Measurements from ENCODE around the gene TNFRSF17.

TNFRSF17 gene

GRCh38 chr16:11976850-11977375 is 11.9 kb downstream of the TNFRSF17 start:
- H3K23ac ChIP-seq (ENCODE audit: low read length) = peak overlapping the region; percentile 97
- peak overlapping the region; percentile 71 for H3K9ac ChIP-seq (ENCODE audit: low read length)
- H4K5ac ChIP-seq (ENCODE audit: low read length) = no peak overlapping the region
- H3K4me3 ChIP-seq (ENCODE audit: low read length) = peak overlapping the region; percentile 61
- H3K79me2 ChIP-seq (ENCODE audit: control insufficient read depth, insufficient read depth, low read length) = no peaks in the 10 kb centered on the region
- peaks cover 5% of the 10 kb centered on the region for H3K4me1 ChIP-seq (ENCODE audit: control insufficient read depth, low read depth, low read length)
- peak overlapping the region; percentile 93 for H3K4me2 ChIP-seq (ENCODE audit: low read length)
- H3K27me3 ChIP-seq (ENCODE audit: insufficient read depth, low read length, poor library complexity) = no peaks in the 10 kb centered on the region
- H3K4ac ChIP-seq (ENCODE audit: low read depth, low read length) = no peak overlapping the region
- no peak overlapping the region for H2BK5ac ChIP-seq (ENCODE audit: low read length)
- H3K18ac ChIP-seq (ENCODE audit: low read length) = peak overlapping the region; percentile 39
- no peaks in the 10 kb centered on the region for H3K36me3 ChIP-seq (ENCODE audit: control insufficient read depth, insufficient read depth, low read length)
- no peak overlapping the region for H4K8ac ChIP-seq (ENCODE audit: low read depth, low read length)
- DNase-seq = no peak
- WGBS (ENCODE audit: extremely low coverage, insufficient coverage, low lambda C conversion rate) = no CpG with 5 or more reads among the region's 22 CpGs
- H2BK120ac ChIP-seq (ENCODE audit: low read depth, low read length) = no peak overlapping the region
- H3K27ac ChIP-seq (ENCODE audit: low read depth, low read length) = no peak overlapping the region
- H2BK15ac ChIP-seq (replicated peaks; ENCODE audit: low read depth) = no peak overlapping the region
- H3K79me1 ChIP-seq (ENCODE audit: low read length) = peaks cover 2% of the 10 kb centered on the region
- H2AK5ac ChIP-seq (ENCODE audit: low read length) = no peak overlapping the region
- H3K56ac ChIP-seq (ENCODE audit: low read length) = peak overlapping the region; percentile 85

- no peak for DNase-seq
- H3K27ac ChIP-seq (ENCODE audit: low read depth, low read length) = no peak overlapping the region
- no peak overlapping the region for H2BK5ac ChIP-seq (ENCODE audit: low read length)
- no peak overlapping the region for H2BK15ac ChIP-seq (replicated peaks; ENCODE audit: low read depth)
- H3K27me3 ChIP-seq (ENCODE audit: insufficient read depth, low read length, poor library complexity) = no peaks in the 10 kb centered on the region
- H3K4me1 ChIP-seq (ENCODE audit: control insufficient read depth, low read depth, low read length) = peaks cover 5% of the 10 kb centered on the region
- H3K4ac ChIP-seq (ENCODE audit: low read depth, low read length) = no peak overlapping the region
- H3K4me2 ChIP-seq (ENCODE audit: low read length) = peak overlapping the region; percentile 93
- peaks cover 2% of the 10 kb centered on the region for H3K79me1 ChIP-seq (ENCODE audit: low read length)
- no peak overlapping the region for H3K18ac ChIP-seq (ENCODE audit: low read length)
- no peak overlapping the region for H2AK5ac ChIP-seq (ENCODE audit: low read length)
- no CpG with 5 or more reads among the region's 12 CpGs for WGBS (ENCODE audit: extremely low coverage, insufficient coverage, low lambda C conversion rate)
- H3K36me3 ChIP-seq (ENCODE audit: control insufficient read depth, insufficient read depth, low read length) = no peaks in the 10 kb centered on the region
- peak overlapping the region; percentile 85 for H3K56ac ChIP-seq (ENCODE audit: low read length)
- no peak overlapping the region for H4K8ac ChIP-seq (ENCODE audit: low read depth, low read length)
- H3K23ac ChIP-seq (ENCODE audit: low read length) = no peak overlapping the region
- H3K79me2 ChIP-seq (ENCODE audit: control insufficient read depth, insufficient read depth, low read length) = no peaks in the 10 kb centered on the region
- no peak overlapping the region for H4K5ac ChIP-seq (ENCODE audit: low read length)
- H3K4me3 ChIP-seq (ENCODE audit: low read length) = peak overlapping the region; percentile 61
- H2BK120ac ChIP-seq (ENCODE audit: low read depth, low read length) = no peak overlapping the region
- H3K9ac ChIP-seq (ENCODE audit: low read length) = peak overlapping the region; percentile 71
These were observed 12.5 kb downstream of the TNFRSF17 start for GRCh38 chr16:11977376-11978041.

DNA sequence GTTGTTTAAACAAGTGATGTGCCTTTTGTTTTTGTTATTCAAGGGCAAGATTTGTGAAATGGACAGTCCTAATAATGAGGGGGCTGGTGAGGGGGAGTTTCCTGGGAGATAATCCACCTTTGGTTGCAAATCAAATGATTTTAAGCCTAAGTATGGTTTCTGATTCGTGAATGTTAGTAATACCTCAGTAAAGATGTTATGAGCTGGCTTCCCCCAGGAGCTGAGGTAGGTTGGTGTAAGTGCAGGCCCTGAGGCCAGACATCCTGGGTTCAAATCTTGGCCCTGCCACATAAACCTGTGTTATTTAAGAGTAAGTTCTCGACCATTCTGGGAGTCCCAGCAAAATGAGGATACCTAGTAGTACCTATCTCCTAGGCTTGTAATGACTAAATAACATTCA is 13.1 kb downstream of the TNFRSF17 start:
- Histone ChIP-seq H3K4me2 (ENCODE audit: low read length) (no peak overlapping the region), H3K36me3 (ENCODE audit: control insufficient read depth, insufficient read depth, low read length) (no peaks in the 10 kb centered on the region), H3K9ac (ENCODE audit: low read length) (no peak overlapping the region), H2BK5ac (ENCODE audit: low read length) (no peak overlapping the region), H3K4me1 (ENCODE audit: control insufficient read depth, low read depth, low read length) (peaks cover 5% of the 10 kb centered on the region), H3K23ac (ENCODE audit: low read length) (no peak overlapping the region), H2AK5ac (ENCODE audit: low read length) (no peak overlapping the region), H2BK120ac (ENCODE audit: low read depth, low read length) (no peak overlapping the region), H3K79me2 (ENCODE audit: control insufficient read depth, insufficient read depth, low read length) (no peaks in the 10 kb centered on the region), H2BK15ac (replicated peaks; ENCODE audit: low read depth) (no peak overlapping the region), H3K27ac (ENCODE audit: low read depth, low read length) (no peak overlapping the region), H4K8ac (ENCODE audit: low read depth, low read length) (no peak overlapping the region), H4K5ac (ENCODE audit: low read length) (no peak overlapping the region), H3K79me1 (ENCODE audit: low read length) (peaks cover 2% of the 10 kb centered on the region), H3K56ac (ENCODE audit: low read length) (no peak overlapping the region), H3K27me3 (ENCODE audit: insufficient read depth, low read length, poor library complexity) (no peaks in the 10 kb centered on the region), H3K4me3 (ENCODE audit: low read length) (no peak overlapping the region), H3K18ac (ENCODE audit: low read length) (no peak overlapping the region), H3K4ac (ENCODE audit: low read depth, low read length) (no peak overlapping the region)
- no CpG with 5 or more reads among the region's 2 CpGs for WGBS (ENCODE audit: extremely low coverage, insufficient coverage, low lambda C conversion rate)
- DNase-seq = no peak

GRCh38 chr16:11979013-11979672 is 14.1 kb downstream of the TNFRSF17 start:
- Histone ChIP-seq H3K4me1 (ENCODE audit: control insufficient read depth, low read depth, low read length) (peaks cover 5% of the 10 kb centered on the region), H3K4ac (ENCODE audit: low read depth, low read length) (no peak overlapping the region), H2BK15ac (replicated peaks; ENCODE audit: low read depth) (no peak overlapping the region), H3K36me3 (ENCODE audit: control insufficient read depth, insufficient read depth, low read length) (no peaks in the 10 kb centered on the region), H3K27ac (ENCODE audit: low read depth, low read length) (no peak overlapping the region), H2BK5ac (ENCODE audit: low read length) (no peak overlapping the region), H3K4me2 (ENCODE audit: low read length) (no peak overlapping the region), H3K9ac (ENCODE audit: low read length) (no peak overlapping the region), H3K79me2 (ENCODE audit: control insufficient read depth, insufficient read depth, low read length) (no peaks in the 10 kb centered on the region), H4K8ac (ENCODE audit: low read depth, low read length) (no peak overlapping the region), H3K23ac (ENCODE audit: low read length) (no peak overlapping the region), H2BK120ac (ENCODE audit: low read depth, low read length) (no peak overlapping the region), H3K56ac (ENCODE audit: low read length) (no peak overlapping the region), H3K27me3 (ENCODE audit: insufficient read depth, low read length, poor library complexity) (no peaks in the 10 kb centered on the region), H3K18ac (ENCODE audit: low read length) (no peak overlapping the region), H4K5ac (ENCODE audit: low read length) (no peak overlapping the region), H2AK5ac (ENCODE audit: low read length) (no peak overlapping the region), H3K79me1 (ENCODE audit: low read length) (peaks cover 2% of the 10 kb centered on the region), H3K4me3 (ENCODE audit: low read length) (no peak overlapping the region)
- WGBS (ENCODE audit: extremely low coverage, insufficient coverage, low lambda C conversion rate) = no CpG with 5 or more reads among the region's 9 CpGs
- no peak for DNase-seq

- no peak overlapping the region for H3K4me2 ChIP-seq (ENCODE audit: low read length)
- H2BK120ac ChIP-seq (ENCODE audit: low read depth, low read length) = no peak overlapping the region
- H3K18ac ChIP-seq (ENCODE audit: low read length) = no peak overlapping the region
- H2BK15ac ChIP-seq (replicated peaks; ENCODE audit: low read depth) = no peak overlapping the region
- H2BK5ac ChIP-seq (ENCODE audit: low read length) = no peak overlapping the region
- H2AK5ac ChIP-seq (ENCODE audit: low read length) = no peak overlapping the region
- DNase-seq = no peak
- no peak overlapping the region for H4K5ac ChIP-seq (ENCODE audit: low read length)
- no peaks in the 10 kb centered on the region for H3K79me2 ChIP-seq (ENCODE audit: control insufficient read depth, insufficient read depth, low read length)
- peaks cover 2% of the 10 kb centered on the region for H3K79me1 ChIP-seq (ENCODE audit: low read length)
- no peak overlapping the region for H3K9ac ChIP-seq (ENCODE audit: low read length)
- no peak overlapping the region for H3K27ac ChIP-seq (ENCODE audit: low read depth, low read length)
- no peak overlapping the region for H3K56ac ChIP-seq (ENCODE audit: low read length)
- H4K8ac ChIP-seq (ENCODE audit: low read depth, low read length) = no peak overlapping the region
- no peak overlapping the region for H3K23ac ChIP-seq (ENCODE audit: low read length)
- H3K4ac ChIP-seq (ENCODE audit: low read depth, low read length) = no peak overlapping the region
- peaks cover 5% of the 10 kb centered on the region for H3K4me1 ChIP-seq (ENCODE audit: control insufficient read depth, low read depth, low read length)
- no peaks in the 10 kb centered on the region for H3K36me3 ChIP-seq (ENCODE audit: control insufficient read depth, insufficient read depth, low read length)
- no CpG with 5 or more reads among the region's 5 CpGs for WGBS (ENCODE audit: extremely low coverage, insufficient coverage, low lambda C conversion rate)
- no peaks in the 10 kb centered on the region for H3K27me3 ChIP-seq (ENCODE audit: insufficient read depth, low read length, poor library complexity)
- H3K4me3 ChIP-seq (ENCODE audit: low read length) = no peak overlapping the region
These were observed 15.3 kb downstream of the TNFRSF17 start for GRCh38 chr16:11980136-11980844.

All from mesendoderm (in vitro differentiated cells).